ENCODE data around the gene PTPRT. TPM values are rescaled to one million over a fixed set of nuclear protein-coding genes. Genes with fewer than 3 reads are reported as not detected.

PTPRT gene
- total and polyA plus RNA-seq, 4 donors = 10.7 to 46.1 (median 32.0) TPM

DNA sequence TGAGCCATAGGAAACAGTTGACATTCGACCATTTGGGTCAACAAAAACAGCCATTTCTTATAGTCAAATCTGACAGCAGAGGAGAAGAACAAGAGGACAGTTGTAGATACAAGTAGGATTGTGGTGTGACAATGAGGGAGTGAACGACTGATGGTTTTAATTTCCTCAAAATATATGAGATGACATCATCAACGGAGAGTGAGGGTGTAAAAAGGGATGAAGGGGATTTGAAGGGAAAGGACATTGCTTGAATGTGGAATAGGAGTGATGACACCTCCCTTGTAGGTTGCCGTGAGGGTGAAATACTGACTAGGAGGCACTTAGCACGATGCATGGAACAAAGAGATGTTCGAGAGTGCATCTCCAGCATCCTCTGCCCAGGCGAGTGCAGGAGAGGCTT lies 1071.7 kb downstream of the PTPRT start:
- Histone ChIP-seq H3K27ac (ENCODE audit: low read depth, low read length) (no peak overlapping the region), H3K27me3 (ENCODE audit: control insufficient read depth, insufficient read depth, low read length) (no peaks in the 10 kb centered on the region), H3K4me1 (ENCODE audit: control insufficient read depth, insufficient read depth, low read length) (no peaks in the 10 kb centered on the region), H3K4me3 (ENCODE audit: low read depth, low read length) (no peak overlapping the region), H3K36me3 (ENCODE audit: control insufficient read depth, insufficient read depth, low read length) (peaks cover 8% of the 10 kb centered on the region), H3K9me3 (ENCODE audit: control insufficient read depth, insufficient read depth, low read length) (no peaks in the 10 kb centered on the region)
- DNase-seq (ENCODE audit: low read depth in 4 of 6, low spot score in 6 of 6) = no peak
- 84% methylated on average over 6 of the region's 7 CpGs for WGBS (ENCODE audit: insufficient coverage)

DNA sequence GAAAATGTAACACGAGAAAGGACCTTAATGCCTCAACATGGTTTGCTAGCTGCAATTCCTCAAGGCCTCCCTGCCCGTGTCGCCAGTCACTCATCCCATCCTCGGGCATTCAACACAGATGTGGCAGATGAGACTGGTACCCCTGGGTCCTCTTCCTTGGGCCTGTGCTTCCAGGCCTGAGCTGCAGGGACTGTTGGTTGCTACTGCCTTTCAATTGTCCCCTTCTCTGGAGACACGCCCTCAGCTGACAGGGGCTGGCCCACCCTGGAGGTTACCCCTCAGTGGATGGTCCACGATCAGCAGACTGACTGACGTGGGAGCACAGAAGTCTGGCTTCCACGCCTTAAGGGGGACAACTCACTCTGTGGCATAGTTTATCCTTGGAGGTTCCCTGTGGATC lies 1076.5 kb downstream of the PTPRT start:
- Histone ChIP-seq H3K27me3 (ENCODE audit: control insufficient read depth, insufficient read depth, low read length) (no peaks in the 10 kb centered on the region), H3K4me3 (ENCODE audit: low read depth, low read length) (no peak overlapping the region), H3K27ac (ENCODE audit: low read depth, low read length) (no peak overlapping the region), H3K9me3 (ENCODE audit: control insufficient read depth, insufficient read depth, low read length) (no peaks in the 10 kb centered on the region), H3K4me1 (ENCODE audit: control insufficient read depth, insufficient read depth, low read length) (peaks cover 4% of the 10 kb centered on the region), H3K36me3 (ENCODE audit: control insufficient read depth, insufficient read depth, low read length) (peaks cover 10% of the 10 kb centered on the region)
- WGBS (ENCODE audit: insufficient coverage) = 80% methylated on average over 8 of the region's 8 CpGs
- DNase-seq (ENCODE audit: low read depth in 4 of 6, low spot score in 6 of 6) = no peak

DNA sequence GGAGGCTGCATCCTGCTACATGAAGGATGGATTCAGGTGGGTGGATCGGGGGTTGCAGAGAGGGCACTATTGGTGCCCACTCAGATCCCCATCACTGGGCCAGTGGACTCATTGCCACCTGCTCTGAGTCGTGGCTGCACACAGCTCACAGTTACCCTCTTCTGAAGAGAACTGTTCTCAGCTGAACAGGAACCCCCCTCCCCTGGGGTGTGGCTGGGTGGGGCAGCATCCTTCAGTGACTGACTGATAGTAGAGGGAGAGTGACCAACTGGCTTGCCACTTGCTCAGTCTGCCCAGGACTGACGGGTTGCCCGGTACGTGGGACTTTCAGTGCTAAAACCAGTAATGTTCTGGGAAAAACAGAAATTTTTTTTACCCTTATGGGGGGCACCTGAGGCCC lies 1077.5 kb downstream of the PTPRT start:
- H3K36me3 ChIP-seq (ENCODE audit: control insufficient read depth, insufficient read depth, low read length) = peaks cover 10% of the 10 kb centered on the region
- H3K9me3 ChIP-seq (ENCODE audit: control insufficient read depth, insufficient read depth, low read length) = no peaks in the 10 kb centered on the region
- WGBS (ENCODE audit: insufficient coverage) = 100% methylated on average over 2 of the region's 5 CpGs

DNA sequence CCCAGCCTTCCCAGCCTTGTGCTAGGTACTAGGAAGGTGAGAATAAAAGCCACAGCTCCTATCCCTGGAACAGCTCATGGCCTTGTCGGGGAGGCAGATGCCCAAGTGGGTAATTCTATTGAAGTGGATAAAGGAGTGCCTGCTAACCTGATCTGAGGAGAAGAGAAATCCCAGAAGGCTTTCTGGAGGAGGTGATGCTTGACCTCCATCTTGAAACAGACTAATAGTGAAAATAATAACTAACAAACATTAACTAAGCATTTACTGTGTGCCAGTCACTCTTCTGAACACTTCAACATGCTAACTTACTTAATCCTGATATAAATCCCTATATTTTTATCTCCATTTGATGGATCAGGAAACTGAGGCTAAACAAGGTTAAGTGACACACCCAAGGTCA lies 1078.4 kb downstream of the PTPRT start:
- H3K4me3 ChIP-seq (ENCODE audit: low read depth, low read length) = no peak overlapping the region
- no peak for DNase-seq (ENCODE audit: low read depth in 4 of 6, low spot score in 6 of 6)
- H3K36me3 ChIP-seq (ENCODE audit: control insufficient read depth, insufficient read depth, low read length) = peaks cover 15% of the 10 kb centered on the region
- WGBS (ENCODE audit: insufficient coverage) = no CpG with 5 or more reads among the region's 1 CpG
- no peaks in the 10 kb centered on the region for H3K9me3 ChIP-seq (ENCODE audit: control insufficient read depth, insufficient read depth, low read length)
- no peak overlapping the region for H3K27ac ChIP-seq (ENCODE audit: low read depth, low read length)
- H3K4me1 ChIP-seq (ENCODE audit: control insufficient read depth, insufficient read depth, low read length) = peaks cover 4% of the 10 kb centered on the region
- no peaks in the 10 kb centered on the region for H3K27me3 ChIP-seq (ENCODE audit: control insufficient read depth, insufficient read depth, low read length)

More for the DNA sequence above, 1077.5 kb downstream of the PTPRT start:
- Histone ChIP-seq H3K4me3 (ENCODE audit: low read depth, low read length) (no peak overlapping the region), H3K4me1 (ENCODE audit: control insufficient read depth, insufficient read depth, low read length) (peaks cover 4% of the 10 kb centered on the region), H3K27me3 (ENCODE audit: control insufficient read depth, insufficient read depth, low read length) (no peaks in the 10 kb centered on the region), H3K27ac (ENCODE audit: low read depth, low read length) (no peak overlapping the region)
- no peak for DNase-seq (ENCODE audit: low read depth in 4 of 6, low spot score in 6 of 6)

DNA sequence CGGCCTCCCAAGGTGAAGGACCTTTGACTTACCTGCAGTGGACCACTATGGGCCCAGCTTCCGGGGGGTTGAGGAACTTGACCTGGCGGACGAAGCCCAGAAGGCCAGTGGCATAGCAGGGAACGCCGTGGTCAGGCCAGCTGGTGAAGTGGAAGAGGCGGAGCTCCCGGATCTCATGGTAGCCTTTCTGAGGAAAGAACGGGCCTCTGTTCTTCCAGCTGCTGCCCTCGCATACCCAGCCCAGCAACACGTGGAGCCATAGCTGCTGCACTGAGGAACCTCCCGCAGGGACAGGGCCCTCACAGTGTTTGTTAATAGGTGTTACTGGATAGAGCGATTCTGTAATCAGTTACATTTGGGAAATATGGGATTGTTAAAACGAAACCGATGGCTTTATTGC lies 1079.4 kb downstream of the PTPRT start:
- Histone ChIP-seq H3K4me1 (ENCODE audit: control insufficient read depth, insufficient read depth, low read length) (peaks cover 4% of the 10 kb centered on the region), H3K4me3 (ENCODE audit: low read depth, low read length) (no peak overlapping the region), H3K27me3 (ENCODE audit: control insufficient read depth, insufficient read depth, low read length) (no peaks in the 10 kb centered on the region), H3K36me3 (ENCODE audit: control insufficient read depth, insufficient read depth, low read length) (peaks cover 17% of the 10 kb centered on the region), H3K9me3 (ENCODE audit: control insufficient read depth, insufficient read depth, low read length) (no peaks in the 10 kb centered on the region), H3K27ac (ENCODE audit: low read depth, low read length) (no peak overlapping the region)
- no peak for DNase-seq (ENCODE audit: low read depth in 4 of 6, low spot score in 6 of 6)
- 81% methylated on average over 12 of the region's 15 CpGs for whole genome bisulfite sequencing (ENCODE audit: insufficient coverage)

DNA sequence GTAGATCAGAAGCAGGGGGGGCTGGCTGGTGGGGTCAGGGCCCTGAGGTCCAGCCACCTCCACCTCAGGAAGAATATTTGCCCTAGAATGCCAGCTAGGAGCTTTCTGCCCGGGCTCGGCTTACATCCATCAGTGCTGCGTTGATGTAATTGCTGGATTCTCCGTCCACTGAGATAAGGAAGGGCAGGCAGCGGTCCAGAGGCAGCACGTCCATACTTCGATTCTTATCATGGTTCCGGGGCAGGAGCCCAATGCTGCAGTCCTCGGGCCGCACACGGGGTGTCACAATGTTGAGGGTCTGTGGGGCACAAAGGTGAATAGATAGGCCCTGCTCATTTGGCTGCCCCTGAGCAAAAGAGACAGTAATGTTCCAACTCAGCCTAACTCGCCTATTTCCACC lies 1087.7 kb downstream of the PTPRT start:
- Histone ChIP-seq H3K4me1 (ENCODE audit: control insufficient read depth, insufficient read depth, low read length) (peaks cover 3% of the 10 kb centered on the region), H3K36me3 (ENCODE audit: control insufficient read depth, insufficient read depth, low read length) (peaks cover 26% of the 10 kb centered on the region), H3K9me3 (ENCODE audit: control insufficient read depth, insufficient read depth, low read length) (no peaks in the 10 kb centered on the region), H3K27ac (ENCODE audit: low read depth, low read length) (no peak overlapping the region), H3K4me3 (ENCODE audit: low read depth, low read length) (no peak overlapping the region), H3K27me3 (ENCODE audit: control insufficient read depth, insufficient read depth, low read length) (no peaks in the 10 kb centered on the region)
- DNase-seq (ENCODE audit: low read depth in 4 of 6, low spot score in 6 of 6) = no peak
- 95% methylated on average over 12 of the region's 12 CpGs for WGBS (ENCODE audit: insufficient coverage)

DNA sequence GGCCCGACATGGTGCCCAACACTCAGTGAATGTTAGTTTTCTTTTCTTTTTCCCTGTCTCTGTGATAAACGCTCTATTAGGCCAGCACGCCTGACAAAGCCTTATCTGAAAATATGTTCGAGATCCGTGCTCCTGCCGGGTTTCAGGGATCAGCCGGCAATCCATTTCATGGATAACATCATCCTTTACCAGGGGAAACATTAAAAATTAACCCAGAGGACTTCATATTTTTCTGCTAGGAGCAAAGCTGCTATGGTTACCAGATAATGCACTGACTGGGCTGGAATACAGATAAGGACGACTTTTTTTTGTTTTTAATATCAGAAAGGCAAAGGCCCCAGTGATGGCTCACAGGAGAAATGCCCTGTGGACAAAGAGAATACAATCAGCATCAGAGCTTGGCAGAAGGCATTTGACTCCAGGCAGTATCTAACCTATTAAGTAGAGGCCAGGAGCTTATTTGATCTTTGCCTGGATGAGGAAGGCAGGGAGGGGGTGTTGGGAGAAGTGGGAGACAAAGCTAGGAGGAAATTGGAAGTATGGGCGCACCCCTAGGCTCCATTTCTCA lies 1089.5 kb downstream of the PTPRT start:
- H3K36me3 ChIP-seq (ENCODE audit: control insufficient read depth, insufficient read depth, low read length) = peaks cover 19% of the 10 kb centered on the region
- H3K27ac ChIP-seq (ENCODE audit: low read depth, low read length) = no peak overlapping the region
- WGBS (ENCODE audit: insufficient coverage) = 43% methylated on average over 6 of the region's 9 CpGs
- no peaks in the 10 kb centered on the region for H3K9me3 ChIP-seq (ENCODE audit: control insufficient read depth, insufficient read depth, low read length)
- H3K4me1 ChIP-seq (ENCODE audit: control insufficient read depth, insufficient read depth, low read length) = peaks cover 3% of the 10 kb centered on the region
- H3K4me3 ChIP-seq (ENCODE audit: low read depth, low read length) = no peak overlapping the region
- DNase-seq (ENCODE audit: low read depth in 4 of 6, low spot score in 6 of 6) = peak in 2 of 6 donors; percentile 15 to 85
- no peaks in the 10 kb centered on the region for H3K27me3 ChIP-seq (ENCODE audit: control insufficient read depth, insufficient read depth, low read length)

DNA sequence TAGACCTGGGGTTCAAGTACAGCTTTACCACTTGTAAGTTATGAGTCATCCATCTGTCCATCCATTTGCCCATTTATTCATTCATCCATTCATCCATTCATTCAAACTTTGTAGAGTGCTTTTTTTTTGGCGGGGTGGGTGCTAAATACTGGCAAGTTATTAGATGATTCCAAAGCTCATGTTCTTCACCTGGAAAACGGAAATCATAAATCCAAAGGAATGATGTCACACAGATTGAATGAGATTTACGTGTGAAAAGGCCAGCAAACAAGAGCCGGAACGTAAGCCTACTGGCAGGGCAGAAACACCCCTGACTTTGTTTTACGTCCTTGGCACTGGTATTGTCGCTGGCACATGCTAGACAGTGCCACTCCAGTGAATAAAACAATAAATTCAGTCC lies 1090.6 kb downstream of the PTPRT start:
- H3K27me3 ChIP-seq (ENCODE audit: control insufficient read depth, insufficient read depth, low read length) = no peaks in the 10 kb centered on the region
- peaks cover 3% of the 10 kb centered on the region for H3K4me1 ChIP-seq (ENCODE audit: control insufficient read depth, insufficient read depth, low read length)
- no peak overlapping the region for H3K27ac ChIP-seq (ENCODE audit: low read depth, low read length)
- no peaks in the 10 kb centered on the region for H3K9me3 ChIP-seq (ENCODE audit: control insufficient read depth, insufficient read depth, low read length)
- 66% methylated on average over 5 of the region's 7 CpGs for WGBS (ENCODE audit: insufficient coverage)
- no peak overlapping the region for H3K4me3 ChIP-seq (ENCODE audit: low read depth, low read length)
- DNase-seq (ENCODE audit: low read depth in 4 of 6, low spot score in 6 of 6) = no peak
- H3K36me3 ChIP-seq (ENCODE audit: control insufficient read depth, insufficient read depth, low read length) = peaks cover 19% of the 10 kb centered on the region

DNA sequence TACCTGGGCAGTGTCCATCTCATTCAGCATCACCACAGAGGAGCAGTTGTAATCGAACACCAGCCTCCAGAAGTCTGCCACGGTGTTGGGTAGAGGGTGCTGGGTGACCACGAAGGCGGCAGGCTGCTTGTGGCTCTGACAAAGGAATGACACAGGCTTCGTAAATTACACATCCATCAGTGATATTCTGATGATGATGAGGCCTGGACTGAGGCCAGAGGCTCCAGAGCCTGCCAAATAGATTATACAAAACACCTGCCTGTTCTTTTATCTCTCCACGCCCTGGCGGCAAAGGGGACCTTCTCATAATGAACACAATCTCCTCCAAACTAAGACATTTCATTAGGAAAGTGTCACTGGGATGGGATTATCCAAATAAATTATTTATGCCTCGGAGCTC lies 1091.3 kb downstream of the PTPRT start:
- Histone ChIP-seq H3K27ac (ENCODE audit: low read depth, low read length) (no peak overlapping the region), H3K36me3 (ENCODE audit: control insufficient read depth, insufficient read depth, low read length) (peaks cover 19% of the 10 kb centered on the region), H3K27me3 (ENCODE audit: control insufficient read depth, insufficient read depth, low read length) (no peaks in the 10 kb centered on the region), H3K4me3 (ENCODE audit: low read depth, low read length) (no peak overlapping the region), H3K4me1 (ENCODE audit: control insufficient read depth, insufficient read depth, low read length) (peaks cover 3% of the 10 kb centered on the region), H3K9me3 (ENCODE audit: control insufficient read depth, insufficient read depth, low read length) (no peaks in the 10 kb centered on the region)
- DNase-seq (ENCODE audit: low read depth in 4 of 6, low spot score in 6 of 6) = peak in 2 of 6 donors; percentile 35 to 66
- WGBS (ENCODE audit: insufficient coverage) = 66% methylated on average over 3 of the region's 8 CpGs

DNA sequence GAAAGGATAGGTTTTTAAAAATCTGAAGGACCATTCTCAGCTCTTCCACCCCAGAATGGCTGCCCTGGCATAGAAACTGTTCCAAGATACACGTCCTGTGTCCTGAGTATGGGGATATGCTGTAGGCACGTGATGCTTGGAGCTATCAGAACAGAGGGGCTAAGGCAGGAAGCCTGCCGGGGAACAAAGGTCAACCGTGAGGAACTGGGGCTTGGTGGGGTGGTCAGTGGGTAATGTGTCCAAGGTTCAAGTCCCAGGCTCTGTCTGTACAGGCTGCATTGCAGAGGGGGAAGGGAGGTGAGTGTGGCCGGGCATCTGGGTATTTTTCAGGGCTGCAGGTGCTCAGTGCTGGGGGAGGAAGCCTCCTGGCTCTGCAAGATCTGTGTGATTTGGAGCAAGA lies 1092.0 kb downstream of the PTPRT start:
- H3K4me1 ChIP-seq (ENCODE audit: control insufficient read depth, insufficient read depth, low read length) = peaks cover 3% of the 10 kb centered on the region
- DNase-seq (ENCODE audit: low read depth in 4 of 6, low spot score in 6 of 6) = no peak
- no peaks in the 10 kb centered on the region for H3K27me3 ChIP-seq (ENCODE audit: control insufficient read depth, insufficient read depth, low read length)
- peaks cover 19% of the 10 kb centered on the region for H3K36me3 ChIP-seq (ENCODE audit: control insufficient read depth, insufficient read depth, low read length)
- no peak overlapping the region for H3K27ac ChIP-seq (ENCODE audit: low read depth, low read length)
- no peaks in the 10 kb centered on the region for H3K9me3 ChIP-seq (ENCODE audit: control insufficient read depth, insufficient read depth, low read length)
- 82% methylated on average over 5 of the region's 5 CpGs for WGBS (ENCODE audit: insufficient coverage)
- no peak overlapping the region for H3K4me3 ChIP-seq (ENCODE audit: low read depth, low read length)

Data from spinal cord (tissue), 10 donors.